ENCODE measurements around the gene DLX6. TPM values are rescaled to one million over a fixed set of nuclear protein-coding genes. Genes with fewer than 3 reads are reported as not detected.

Gene DLX6
- total and polyA plus RNA-seq, 2 donors = 0.09 to 0.48 TPM

DNA sequence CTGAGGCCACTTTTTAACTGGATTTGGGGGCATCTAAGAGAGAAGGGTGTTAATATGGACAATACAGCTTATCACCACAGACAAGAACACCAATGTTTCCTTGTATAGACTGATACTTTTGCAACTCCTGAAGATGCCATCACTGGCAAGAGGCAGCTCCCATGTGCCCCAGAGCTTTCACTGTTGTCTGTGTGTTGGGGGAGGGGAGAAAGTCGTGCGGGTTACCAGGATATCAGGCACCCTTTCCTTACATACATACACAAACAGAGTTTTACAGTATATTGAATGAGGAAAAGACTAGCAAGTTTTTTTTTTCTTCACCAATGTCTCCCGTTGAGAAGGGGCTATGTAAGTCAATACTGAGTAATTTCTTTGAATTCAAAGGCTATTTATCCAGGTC lies 4.1 kb upstream of the DLX6 start:
- DNase-seq (ENCODE audit: extremely low spot score) = no peak
- Histone ChIP-seq H3K36me3 (ENCODE audit: insufficient read depth) (no peaks in the 10 kb centered on the region), H3K4me1 (ENCODE audit: insufficient read depth) (peaks cover 2% of the 10 kb centered on the region)

DNA sequence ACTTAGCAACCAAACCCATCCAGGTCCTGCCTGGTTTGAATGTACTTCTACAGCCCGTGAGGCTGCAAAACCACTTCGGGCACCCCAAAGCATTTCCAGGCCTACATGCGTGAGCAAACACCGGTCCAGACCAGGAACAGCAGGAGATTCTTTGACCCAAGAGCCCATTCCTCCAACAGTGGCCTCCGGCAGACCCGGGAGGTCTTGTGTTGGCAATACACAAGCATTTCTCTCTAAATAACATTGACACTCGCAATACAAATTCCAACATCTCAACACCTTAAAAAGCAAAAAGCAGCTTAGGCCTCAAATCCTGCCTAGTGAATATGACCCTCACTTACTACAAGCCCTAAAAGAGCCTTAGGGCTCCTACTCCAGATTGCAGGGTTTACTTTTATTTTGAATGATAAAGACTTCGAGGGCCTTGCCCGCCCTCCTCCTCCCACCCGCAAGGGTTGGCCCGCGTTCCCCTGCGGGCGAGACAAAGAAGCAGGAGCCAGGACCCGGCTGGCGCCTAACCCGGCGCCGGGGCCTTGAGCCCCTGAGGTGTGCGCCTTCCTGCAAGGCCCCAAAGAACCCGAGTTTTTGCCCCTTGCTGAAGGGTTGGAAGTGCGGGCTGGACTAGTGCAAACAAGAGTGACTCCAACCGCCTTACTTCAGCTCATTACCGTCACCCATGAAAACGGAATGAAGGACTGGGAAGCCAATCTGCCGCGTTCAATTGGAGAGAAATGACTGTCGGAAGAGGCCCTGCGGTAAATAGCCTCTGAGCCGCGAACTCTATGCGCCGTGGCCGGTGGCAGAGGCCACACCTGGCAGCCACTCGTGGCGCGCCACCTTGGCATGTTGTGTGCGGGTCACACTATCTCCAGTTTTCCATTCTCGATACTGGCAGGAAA lies 3.4 kb upstream of the DLX6 start:
- Histone ChIP-seq H3K27ac (ENCODE audit: low read depth) (no peak overlapping the region), H3K36me3 (ENCODE audit: insufficient read depth) (no peaks in the 10 kb centered on the region), H3K4me1 (ENCODE audit: insufficient read depth) (peaks cover 2% of the 10 kb centered on the region), H3K4me3 (ENCODE audit: low read depth, low read length) (no peak overlapping the region)
- DNase-seq (ENCODE audit: extremely low spot score) = no peak
- WGBS = 31% methylated on average over 39 of the region's 39 CpGs

More for the DNA sequence above, 4.1 kb upstream of the DLX6 start:
- 23% methylated on average over 3 of the region's 3 CpGs for WGBS
- Histone ChIP-seq H3K4me3 (ENCODE audit: low read depth, low read length) (no peak overlapping the region), H3K27ac (ENCODE audit: low read depth) (no peak overlapping the region)

DNA sequence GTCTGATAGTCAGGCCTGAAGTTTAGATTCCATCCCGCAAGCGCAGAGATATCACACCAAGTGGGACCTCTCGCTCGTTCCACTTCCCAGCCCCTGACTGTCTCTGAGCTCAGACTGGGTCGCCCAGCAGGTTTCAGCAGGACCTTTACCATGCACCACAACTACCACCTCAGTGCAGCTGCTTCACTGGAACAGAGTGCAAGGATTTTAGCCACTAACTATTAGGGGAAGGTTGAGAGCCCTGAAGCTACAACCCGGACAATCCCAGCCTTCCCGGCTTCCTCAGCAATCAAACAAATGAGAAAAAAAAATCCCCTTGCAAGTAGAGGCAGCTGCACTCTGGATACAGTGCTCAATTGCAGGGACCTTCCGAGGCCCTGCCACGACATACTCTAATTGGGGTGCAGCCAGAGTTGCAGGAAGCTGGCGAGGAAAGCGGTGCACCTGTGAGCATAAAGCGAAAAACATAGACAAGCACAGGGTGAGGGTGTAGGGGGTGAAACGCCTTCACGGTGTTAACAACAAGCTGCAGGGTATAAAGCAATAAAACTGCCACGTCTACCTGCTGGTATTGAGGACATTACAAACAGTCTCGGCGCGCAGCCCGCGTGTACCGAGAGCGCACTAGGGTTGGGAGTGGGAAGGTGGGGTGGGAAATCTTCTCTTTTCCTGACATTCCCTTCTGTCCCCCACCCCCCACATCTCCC lies 2.6 kb upstream of the DLX6 start:
- no peak overlapping the region for H3K4me3 ChIP-seq (ENCODE audit: low read depth, low read length)
- H3K4me1 ChIP-seq (ENCODE audit: insufficient read depth) = peaks cover 2% of the 10 kb centered on the region
- no peak for DNase-seq (ENCODE audit: extremely low spot score)
- no peaks in the 10 kb centered on the region for H3K36me3 ChIP-seq (ENCODE audit: insufficient read depth)
- no peak overlapping the region for H3K27ac ChIP-seq (ENCODE audit: low read depth)
- 10% methylated on average over 22 of the region's 22 CpGs for WGBS

GRCh38 chr7:97003262-97004246 lies 1.8 kb upstream of the DLX6 start:
- H3K4me1 ChIP-seq (ENCODE audit: insufficient read depth) = peaks cover 2% of the 10 kb centered on the region
- no peak overlapping the region for H3K27ac ChIP-seq (ENCODE audit: low read depth)
- 6% methylated on average over 49 of the region's 49 CpGs for WGBS
- no peak for DNase-seq (ENCODE audit: extremely low spot score)
- no peaks in the 10 kb centered on the region for H3K36me3 ChIP-seq (ENCODE audit: insufficient read depth)
- no peak overlapping the region for H3K4me3 ChIP-seq (ENCODE audit: low read depth, low read length)

DNA sequence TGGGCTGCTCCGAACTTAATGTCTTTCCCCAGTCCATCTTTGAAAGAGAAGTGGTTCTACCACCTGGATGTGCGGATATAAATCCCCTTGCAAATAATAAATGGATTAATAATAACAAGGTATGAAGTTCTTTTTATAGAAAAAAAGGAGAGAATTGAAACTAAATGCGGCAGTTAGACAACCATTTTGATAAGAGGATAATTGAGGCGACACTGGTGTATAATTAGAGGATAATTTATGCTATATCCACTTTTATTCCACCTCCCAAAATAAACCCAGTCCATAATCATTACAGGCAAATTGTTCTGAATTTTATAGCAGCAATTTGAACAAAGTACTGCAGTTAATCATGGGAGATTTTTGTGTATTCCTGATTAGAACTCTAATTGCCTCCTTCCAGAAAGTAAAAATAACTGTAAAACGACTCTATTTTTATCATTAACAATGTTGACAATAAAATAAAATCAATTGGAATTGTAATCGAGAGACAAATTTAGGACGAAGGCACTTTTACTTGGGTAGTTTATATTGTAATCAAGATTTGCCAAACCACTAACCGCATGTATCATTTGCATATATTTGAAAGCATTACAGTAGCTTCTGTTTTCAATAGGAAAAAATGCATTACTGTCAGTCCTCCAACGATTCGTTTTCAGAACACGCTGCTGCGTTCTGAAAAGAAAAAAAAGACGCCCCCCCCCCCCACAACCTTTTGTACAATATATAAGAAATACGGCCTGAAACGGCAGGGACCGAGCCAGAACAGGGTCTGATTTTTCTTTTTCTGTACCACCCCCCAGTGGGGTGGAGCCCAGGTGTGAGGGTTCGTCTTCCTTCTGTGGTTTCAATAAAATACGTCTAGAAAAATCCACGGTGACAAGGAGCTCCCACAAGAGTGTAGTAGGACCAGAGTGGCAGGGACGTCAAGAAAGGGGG lies 838 bp upstream of the DLX6 start:
- peaks cover 2% of the 10 kb centered on the region for H3K4me1 ChIP-seq (ENCODE audit: insufficient read depth)
- H3K27ac ChIP-seq (ENCODE audit: low read depth) = no peak overlapping the region
- no peak for DNase-seq (ENCODE audit: extremely low spot score)
- WGBS = 6% methylated on average over 20 of the region's 20 CpGs
- no peaks in the 10 kb centered on the region for H3K36me3 ChIP-seq (ENCODE audit: insufficient read depth)
- peak overlapping the region; percentile 19 for H3K4me3 ChIP-seq (ENCODE audit: low read depth, low read length)

DNA sequence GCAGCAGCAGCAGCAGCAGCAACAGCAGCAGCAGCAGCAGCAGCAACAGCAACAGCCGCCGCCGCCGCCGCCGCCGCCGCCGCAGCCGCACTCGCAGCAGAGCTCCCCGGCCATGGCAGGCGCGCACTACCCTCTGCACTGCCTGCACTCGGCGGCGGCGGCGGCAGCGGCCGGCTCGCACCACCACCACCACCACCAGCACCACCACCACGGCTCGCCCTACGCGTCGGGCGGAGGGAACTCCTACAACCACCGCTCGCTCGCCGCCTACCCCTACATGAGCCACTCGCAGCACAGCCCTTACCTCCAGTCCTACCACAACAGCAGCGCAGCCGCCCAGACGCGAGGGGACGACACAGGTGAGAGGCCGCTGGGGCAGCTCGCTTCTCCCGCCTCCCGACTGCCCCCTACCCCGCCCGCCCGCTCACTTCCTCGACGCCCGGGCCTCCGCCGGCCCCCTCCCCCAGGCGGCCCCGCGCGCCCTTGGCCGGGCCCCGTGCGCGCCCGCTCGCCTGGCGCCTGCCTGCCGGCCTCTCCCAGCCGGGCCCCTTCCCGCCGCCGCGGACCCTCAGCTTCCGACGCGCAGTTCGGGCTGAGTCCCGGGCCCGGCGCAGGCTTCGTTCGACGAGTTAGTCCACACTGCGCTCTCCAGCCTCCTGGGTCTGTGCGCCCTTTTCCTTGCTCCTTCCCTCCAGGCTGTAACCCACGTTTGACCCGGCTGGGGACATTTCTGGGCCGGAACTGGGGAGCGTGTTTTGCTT lies 882 bp downstream of the DLX6 start:
- peaks cover 2% of the 10 kb centered on the region for H3K4me1 ChIP-seq (ENCODE audit: insufficient read depth)
- peak overlapping the region; percentile 26 for H3K4me3 ChIP-seq (ENCODE audit: low read depth, low read length)
- H3K27ac ChIP-seq (ENCODE audit: low read depth) = peak overlapping the region; percentile 35
- no peak for DNase-seq (ENCODE audit: extremely low spot score)
- H3K36me3 ChIP-seq (ENCODE audit: insufficient read depth) = no peaks in the 10 kb centered on the region
- under 1% methylated on average over 83 of the region's 83 CpGs for WGBS

GRCh38 chr7:97006816-97007582 lies 1.6 kb downstream of the DLX6 start:
- Histone ChIP-seq H3K4me3 (ENCODE audit: low read depth, low read length) (no peak overlapping the region), H3K27ac (ENCODE audit: low read depth) (no peak overlapping the region), H3K4me1 (ENCODE audit: insufficient read depth) (peaks cover 2% of the 10 kb centered on the region), H3K36me3 (ENCODE audit: insufficient read depth) (no peaks in the 10 kb centered on the region)
- no peak for DNase-seq (ENCODE audit: extremely low spot score)
- WGBS = 14% methylated on average over 39 of the region's 39 CpGs

- H3K4me1 ChIP-seq (ENCODE audit: insufficient read depth) = peaks cover 2% of the 10 kb centered on the region
- WGBS = 36% methylated on average over 8 of the region's 8 CpGs
- no peak overlapping the region for H3K4me3 ChIP-seq (ENCODE audit: low read depth, low read length)
- no peaks in the 10 kb centered on the region for H3K36me3 ChIP-seq (ENCODE audit: insufficient read depth)
- H3K27ac ChIP-seq (ENCODE audit: low read depth) = no peak overlapping the region
- DNase-seq (ENCODE audit: extremely low spot score) = no peak
These were observed 2.2 kb downstream of the DLX6 start for GRCh38 chr7:97007583-97007861.

DNA sequence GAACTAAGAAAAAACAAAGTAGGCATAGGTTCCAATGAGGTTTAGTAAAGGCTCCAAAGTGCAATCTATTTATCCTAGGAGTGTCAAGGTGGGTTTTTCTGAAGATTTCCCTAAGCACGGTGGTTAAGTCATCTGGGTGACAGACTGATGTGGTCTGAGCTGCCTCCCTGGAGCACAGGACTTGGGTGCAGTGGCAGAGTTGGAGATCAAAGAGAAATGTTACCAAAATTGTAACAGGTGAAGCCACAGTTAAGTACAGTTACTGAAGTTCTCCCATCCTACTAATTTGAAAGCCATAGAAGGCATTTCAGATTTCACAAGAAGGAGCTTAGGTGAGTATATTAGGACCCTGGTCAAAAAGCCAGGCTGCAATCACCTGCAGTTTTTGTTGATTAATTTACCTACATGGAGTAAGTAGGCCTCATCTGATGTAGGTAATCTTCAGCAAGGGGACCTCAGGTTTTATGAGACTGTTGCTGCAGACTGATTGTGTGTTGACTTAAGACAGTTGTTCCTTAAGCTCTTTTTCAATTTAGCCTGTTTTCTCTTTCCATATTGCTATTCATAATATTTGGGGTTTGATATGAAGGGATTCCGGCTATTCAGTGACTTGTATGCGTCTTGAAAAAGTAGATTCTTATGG lies 3.0 kb downstream of the DLX6 start:
- Histone ChIP-seq H3K36me3 (ENCODE audit: insufficient read depth) (no peaks in the 10 kb centered on the region), H3K4me1 (ENCODE audit: insufficient read depth) (peaks cover 2% of the 10 kb centered on the region), H3K27ac (ENCODE audit: low read depth) (no peak overlapping the region), H3K4me3 (ENCODE audit: low read depth, low read length) (no peak overlapping the region)
- DNase-seq (ENCODE audit: extremely low spot score) = no peak
- 86% methylated on average over 3 of the region's 3 CpGs for WGBS

- H3K36me3 ChIP-seq (ENCODE audit: insufficient read depth) = no peaks in the 10 kb centered on the region
- WGBS = 16% methylated on average over 18 of the region's 18 CpGs
- DNase-seq (ENCODE audit: extremely low spot score) = no peak
- H3K4me1 ChIP-seq (ENCODE audit: insufficient read depth) = peaks cover 2% of the 10 kb centered on the region
- H3K4me3 ChIP-seq (ENCODE audit: low read depth, low read length) = no peak overlapping the region
- no peak overlapping the region for H3K27ac ChIP-seq (ENCODE audit: low read depth)
These were observed 4.7 kb downstream of the DLX6 start for GRCh38 chr7:97009753-97010732.
